Colonic mucosa (tissue), 4 donors: Measurements from ENCODE around the gene NFASC. TPM values are rescaled to one million over a fixed set of nuclear protein-coding genes. Genes with fewer than 3 reads are reported as not detected.

ENCODE experiments used
- DNase-seq: peaks from one replicate; pipeline ENCODE4 v3.0.0-alpha.2; 2020
- H3K27ac ChIP-seq: fragments of 200-600 bp; one replicate; pipeline ENCODE4 v1.8.0; 2021
- H3K27me3 ChIP-seq: fragments of 200-600 bp; one replicate; pipeline ENCODE4 v1.8.0; 2021
- H3K36me3 ChIP-seq: fragments of 200-600 bp; one replicate; pipeline ENCODE4 v1.8.0; 2021
- H3K4me1 ChIP-seq: fragments of 200-600 bp; one replicate; pipeline ENCODE4 v1.8.0; 2021; ENCODE audit warnings: mild to moderate bottlenecking
- H3K4me3 ChIP-seq: fragments of 200-600 bp; one replicate; pipeline ENCODE4 v1.8.0; 2021
- H3K9ac ChIP-seq, 2 donors: one replicate each; pipeline ENCODE4 v1.7.0; 2013; ENCODE audit warnings: control low read depth in 2 of 2, low read depth in 2 of 2, low read length in 2 of 2
- H3K9me3 ChIP-seq: fragments of 200-600 bp; one replicate; pipeline ENCODE4 v1.8.0; 2021
- CTCF ChIP-seq: fragments of 200-600 bp; IDR thresholded peaks from one replicate; pipeline ENCODE4 v1.8.0; 2022; ENCODE audit warnings: antibody characterized with exemption, mild to moderate bottlenecking
- intact Hi-C: fragments of 100-400 bp; cut with DNase I; formaldehyde crosslinking; loops from one replicate; pipeline ENCODE4 v1.14.1; 2022
- total RNA-seq, 2 donors: library from RNA; stranded (reverse); fragmentation: NEBNext Ultra II Directional in 1 of 2; extraction: Animal tissue kit (Norgen Biotek cat#: 25700) in 1 of 2; gene quantifications; one replicate each; pipeline ENCODE4 v1.2.1, GENCODE V29; 2021
- donor health status: healthy.
- donor health status: DM: no; HTN: no; CAD: no.
- donor health status: DM: no; HTN: no; CAD: no.

Gene NFASC
- total RNA-seq, 2 donors from 2014 or later, result 12.1 to 13.9 TPM

DNA sequence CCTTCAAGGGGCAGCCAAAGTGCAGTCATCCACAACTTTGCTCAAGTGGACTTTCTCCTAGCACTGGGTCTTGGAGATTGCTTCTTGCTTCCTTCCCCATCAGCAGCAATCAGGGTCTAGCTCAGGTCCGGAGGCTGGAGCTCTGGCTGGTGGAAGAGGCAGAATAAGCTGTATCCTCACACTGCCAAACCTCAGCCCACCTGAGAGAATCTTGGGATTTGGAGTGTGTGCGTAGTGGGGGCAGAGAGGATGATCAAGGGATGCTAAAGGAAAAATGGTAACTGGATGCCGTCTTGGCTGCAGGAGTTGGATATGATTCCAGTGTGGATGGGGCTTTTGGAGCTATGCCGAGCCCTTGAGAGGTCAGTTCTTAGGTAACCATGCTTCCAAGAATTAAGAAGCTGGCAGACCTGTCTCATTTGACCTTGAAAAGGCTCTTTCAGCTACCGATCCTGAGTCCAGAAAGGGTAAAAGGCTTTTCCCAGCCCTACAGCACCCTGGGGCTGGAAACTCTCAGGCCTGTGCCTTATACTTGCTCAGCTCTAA lies 4.5 kb upstream of the NFASC start:
- Histone ChIP-seq H3K27ac (no peak overlapping the region), H3K27me3 (no peaks in the 10 kb centered on the region), H3K36me3 (no peaks in the 10 kb centered on the region), H3K9ac (no peak overlapping the region), H3K9me3 (no peaks in the 10 kb centered on the region), H3K4me1 (no peaks in the 10 kb centered on the region), H3K4me3 (no peak overlapping the region)
- no peak for TF ChIP-seq CTCF
- no peak for DNase-seq
- intact Hi-C loops, result no loop called here

GRCh38 chr1:204867203-204867602 lies 3.5 kb upstream of the NFASC start:
- no peak for TF ChIP-seq CTCF
- intact Hi-C loops, result no loop called here
- DNase-seq, result no peak
- H3K9me3 ChIP-seq, result no peaks in the 10 kb centered on the region
- no peaks in the 10 kb centered on the region for H3K27me3 ChIP-seq
- H3K4me1 ChIP-seq, result no peaks in the 10 kb centered on the region
- H3K36me3 ChIP-seq, result no peaks in the 10 kb centered on the region
- H3K27ac ChIP-seq, result no peak overlapping the region
- H3K4me3 ChIP-seq, result no peak overlapping the region
- H3K9ac ChIP-seq, result no peak overlapping the region

DNA sequence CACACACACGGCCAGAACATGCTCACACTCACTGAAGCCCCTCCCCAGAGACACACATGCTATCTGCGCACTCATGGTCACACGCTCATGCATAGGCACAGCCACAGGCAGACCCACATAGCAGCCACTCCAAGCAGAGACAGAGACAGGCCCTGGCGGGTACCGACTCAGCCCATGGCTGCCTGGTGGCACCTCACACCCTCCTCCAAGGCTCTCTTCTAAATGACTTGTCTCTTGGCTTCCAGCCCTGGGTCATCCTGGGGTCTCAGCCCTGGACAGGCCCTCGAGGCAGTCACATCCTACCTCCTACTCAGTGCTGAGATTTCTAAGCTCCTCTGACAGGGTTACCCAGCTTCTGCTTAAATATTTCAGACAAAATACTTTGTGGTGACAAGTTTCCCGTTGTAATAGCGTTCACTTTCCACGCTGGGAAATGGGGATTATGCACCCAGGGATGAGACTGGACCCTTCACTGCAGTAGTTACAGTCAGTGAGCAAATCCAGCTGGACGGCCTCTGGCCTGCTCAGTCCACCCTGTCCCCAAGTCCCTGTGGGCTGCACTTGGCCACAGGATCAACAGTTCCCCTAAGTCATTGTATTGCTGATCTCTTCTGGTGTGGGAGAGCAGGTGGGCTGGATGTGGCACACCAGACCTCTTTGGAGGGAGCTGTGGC lies 2.9 kb upstream of the NFASC start:
- intact Hi-C loops, result no loop called here
- H3K27me3 ChIP-seq, result no peaks in the 10 kb centered on the region
- H3K27ac ChIP-seq, result no peak overlapping the region
- H3K4me1 ChIP-seq, result no peaks in the 10 kb centered on the region
- H3K36me3 ChIP-seq, result no peaks in the 10 kb centered on the region
- TF ChIP-seq CTCF, result no peak
- H3K4me3 ChIP-seq, result no peak overlapping the region
- H3K9me3 ChIP-seq, result no peaks in the 10 kb centered on the region
- no peak overlapping the region for H3K9ac ChIP-seq
- DNase-seq, result no peak

DNA sequence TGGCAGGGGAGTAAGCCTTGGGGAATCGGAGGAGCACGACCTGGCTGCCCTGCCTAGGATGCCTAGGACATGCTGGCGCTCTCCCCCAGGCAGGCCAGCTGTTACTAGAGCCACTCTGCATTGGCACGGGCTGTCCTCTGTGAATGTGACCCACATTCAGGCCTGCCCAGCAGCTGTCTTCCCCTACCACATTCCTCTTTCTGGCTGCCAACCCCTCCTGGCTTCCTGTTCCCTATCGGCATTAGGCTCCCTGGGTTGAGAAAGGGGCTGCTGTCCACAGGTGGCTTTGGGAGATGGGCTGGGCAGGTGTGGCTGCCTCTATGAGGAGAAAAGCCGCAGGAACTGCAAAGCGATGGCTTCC lies 2.3 kb upstream of the NFASC start:
- intact Hi-C loops, result no loop called here
- H3K4me1 ChIP-seq, result no peaks in the 10 kb centered on the region
- H3K4me3 ChIP-seq, result no peak overlapping the region
- no peaks in the 10 kb centered on the region for H3K9me3 ChIP-seq
- H3K9ac ChIP-seq, result no peak overlapping the region
- no peaks in the 10 kb centered on the region for H3K27me3 ChIP-seq
- H3K36me3 ChIP-seq, result no peaks in the 10 kb centered on the region
- no peak overlapping the region for H3K27ac ChIP-seq
- no peak for TF ChIP-seq CTCF
- DNase-seq, result no peak

GRCh38 chr1:204869097-204869496 lies 1.6 kb upstream of the NFASC start:
- no peak for DNase-seq
- H3K4me1 ChIP-seq, result no peaks in the 10 kb centered on the region
- H3K27me3 ChIP-seq, result no peaks in the 10 kb centered on the region
- TF ChIP-seq CTCF, result no peak
- no peak overlapping the region for H3K9ac ChIP-seq
- H3K27ac ChIP-seq, result no peak overlapping the region
- H3K4me3 ChIP-seq, result no peak overlapping the region
- intact Hi-C loops, result no loop called here
- H3K9me3 ChIP-seq, result no peaks in the 10 kb centered on the region
- H3K36me3 ChIP-seq, result no peaks in the 10 kb centered on the region
